RWPE2 (cell line): ENCODE measurements around the gene TNFRSF1A.
"Not testable (repeated sequence)": the region's sequence is repeated elsewhere in the genome, so short reads cannot be mapped to it uniquely, and the experiment has no call there.

Experiments
- ATAC-seq: fragments of 200-7000 bp; cut with Tn5 transposase; 3 replicates; pipeline ENCODE4 v1.9.1; 2021; ENCODE audit warnings: low read depth
- DNase-seq: peaks from one replicate; pipeline ENCODE4 v3.0.0-alpha.2; 2020; ENCODE audit warnings: low spot score
- H3K27ac ChIP-seq: fragments of 450-650 bp; 2 replicates; pipeline ENCODE4 v1.5.1; 2017; ENCODE audit warnings: mild to moderate bottlenecking; ENCODE audit not compliant: poor library complexity, severe bottlenecking
- H3K27me3 ChIP-seq: fragments of 250-450 bp; sonication (Bioruptor Pico); 2 replicates; pipeline ENCODE4 v1.5.1; 2021; ENCODE audit warnings: mild to moderate bottlenecking, moderate library complexity; ENCODE audit not compliant: insufficient read depth, poor library complexity, severe bottlenecking
- H3K36me3 ChIP-seq: fragments of 250-450 bp; sonication (Bioruptor Pico); 2 replicates; pipeline ENCODE4 v1.5.1; 2020; ENCODE audit warnings: low read depth, mild to moderate bottlenecking, moderate library complexity
- H3K4me1 ChIP-seq: fragments of 250-450 bp; sonication (Bioruptor Pico); 2 replicates; pipeline ENCODE4 v1.5.1; 2021; ENCODE audit warnings: mild to moderate bottlenecking, moderate library complexity; ENCODE audit not compliant: insufficient read depth, poor library complexity, severe bottlenecking
- H3K4me3 ChIP-seq: fragments of 250-450 bp; sonication (Bioruptor Pico); 2 replicates; pipeline ENCODE4 v1.5.1; 2021; ENCODE audit warnings: mild to moderate bottlenecking, moderate library complexity; ENCODE audit not compliant: severe bottlenecking
- H3K9me3 ChIP-seq: fragments of 250-450 bp; sonication (Bioruptor Pico); 2 replicates; pipeline ENCODE4 v1.5.1; 2021; ENCODE audit warnings: mild to moderate bottlenecking, moderate library complexity; ENCODE audit not compliant: severe bottlenecking
- TF ChIP-seq, protein P1 (sequence below): fragments of 450-650 bp; IDR thresholded peaks from one replicate; pipeline ENCODE4 v1.5.1; 2017; ENCODE audit warnings: mild to moderate bottlenecking, moderate library complexity; ENCODE audit not compliant: poor library complexity, severe bottlenecking

TNFRSF1A gene

DNA sequence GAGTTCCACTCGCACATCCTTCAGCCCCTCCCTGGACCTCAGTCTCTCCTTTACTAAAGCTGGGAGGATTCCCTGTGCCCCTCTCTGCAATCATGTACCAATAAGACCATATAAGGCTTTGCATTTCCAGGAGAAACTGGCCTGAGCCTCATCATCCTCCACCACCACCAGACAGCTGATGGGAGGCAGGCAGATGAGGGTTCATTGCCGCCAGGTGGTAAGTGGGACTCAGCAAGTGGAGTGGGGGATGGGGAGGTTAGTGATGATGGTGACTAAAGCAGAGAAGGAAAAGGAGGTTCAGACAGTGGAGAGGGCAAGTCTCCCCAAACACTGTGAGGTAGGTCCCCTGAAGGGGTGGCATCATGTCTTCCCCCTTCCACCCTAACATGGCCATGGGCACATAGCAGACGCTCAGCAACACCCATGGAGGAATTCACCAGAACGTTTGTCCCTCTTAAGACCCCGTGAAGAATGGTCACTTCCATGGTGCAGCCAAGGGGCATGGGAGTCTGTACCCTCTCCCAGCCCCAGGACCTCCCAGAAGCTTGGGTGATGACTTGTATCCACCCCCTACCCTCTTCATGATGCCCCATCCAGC lies 4.5 kb upstream of the TNFRSF1A start:
- no peak for DNase-seq
- no peaks in the 10 kb centered on the region for H3K27me3 ChIP-seq
- no peak for ATAC-seq
- H3K36me3 ChIP-seq, result peaks cover 47% of the 10 kb centered on the region
- no peak overlapping the region for H3K4me3 ChIP-seq
- peaks cover 33% of the 10 kb centered on the region for H3K4me1 ChIP-seq
- no peaks in the 10 kb centered on the region for H3K9me3 ChIP-seq
- TF ChIP-seq, protein P1, sequence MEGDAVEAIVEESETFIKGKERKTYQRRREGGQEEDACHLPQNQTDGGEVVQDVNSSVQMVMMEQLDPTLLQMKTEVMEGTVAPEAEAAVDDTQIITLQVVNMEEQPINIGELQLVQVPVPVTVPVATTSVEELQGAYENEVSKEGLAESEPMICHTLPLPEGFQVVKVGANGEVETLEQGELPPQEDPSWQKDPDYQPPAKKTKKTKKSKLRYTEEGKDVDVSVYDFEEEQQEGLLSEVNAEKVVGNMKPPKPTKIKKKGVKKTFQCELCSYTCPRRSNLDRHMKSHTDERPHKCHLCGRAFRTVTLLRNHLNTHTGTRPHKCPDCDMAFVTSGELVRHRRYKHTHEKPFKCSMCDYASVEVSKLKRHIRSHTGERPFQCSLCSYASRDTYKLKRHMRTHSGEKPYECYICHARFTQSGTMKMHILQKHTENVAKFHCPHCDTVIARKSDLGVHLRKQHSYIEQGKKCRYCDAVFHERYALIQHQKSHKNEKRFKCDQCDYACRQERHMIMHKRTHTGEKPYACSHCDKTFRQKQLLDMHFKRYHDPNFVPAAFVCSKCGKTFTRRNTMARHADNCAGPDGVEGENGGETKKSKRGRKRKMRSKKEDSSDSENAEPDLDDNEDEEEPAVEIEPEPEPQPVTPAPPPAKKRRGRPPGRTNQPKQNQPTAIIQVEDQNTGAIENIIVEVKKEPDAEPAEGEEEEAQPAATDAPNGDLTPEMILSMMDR, result no peak
- H3K27ac ChIP-seq, result peak overlapping the region; percentile 97

- no peak overlapping the region for H3K4me3 ChIP-seq
- H3K27me3 ChIP-seq, result no peaks in the 10 kb centered on the region
- H3K27ac ChIP-seq, result peak overlapping the region; percentile 97
- peaks cover 40% of the 10 kb centered on the region for H3K36me3 ChIP-seq
- ATAC-seq, result peak; percentile 32
- TF ChIP-seq, protein P1, result no peak
- peaks cover 33% of the 10 kb centered on the region for H3K4me1 ChIP-seq
- no peaks in the 10 kb centered on the region for H3K9me3 ChIP-seq
- no peak for DNase-seq
These were observed 3.6 kb upstream of the TNFRSF1A start for GRCh38 chr12:6345319-6346091.

DNA sequence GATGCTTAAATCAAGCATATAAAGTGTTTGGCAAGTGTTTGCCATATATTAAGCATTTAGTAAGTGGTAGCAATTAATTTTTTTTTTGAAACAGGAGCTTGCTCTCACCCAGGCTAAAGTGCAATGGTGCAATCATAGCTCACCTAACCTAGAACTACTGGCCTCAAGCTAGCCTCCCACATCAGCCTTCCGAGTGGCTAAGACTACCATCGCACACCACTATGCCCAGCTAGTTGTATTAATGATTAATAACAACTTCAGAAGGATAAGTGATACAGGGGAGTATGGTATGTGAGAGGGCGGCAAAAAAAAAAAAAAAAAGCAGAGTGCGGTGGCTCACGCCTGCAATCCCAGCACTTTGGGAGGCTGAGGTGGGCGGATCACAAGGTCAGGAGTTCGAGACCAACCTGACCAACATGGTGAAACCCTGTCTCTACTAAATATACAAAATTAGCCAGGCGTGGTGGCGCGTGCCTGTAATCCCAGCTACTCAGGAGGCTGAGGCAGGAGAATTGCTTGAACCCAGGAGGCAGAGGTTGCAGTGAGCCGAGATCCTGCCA lies 2.3 kb upstream of the TNFRSF1A start:
- not testable (repeated sequence) for ATAC-seq, H3K4me3 ChIP-seq, DNase-seq, H3K27me3 ChIP-seq, H3K9me3 ChIP-seq
- H3K36me3 ChIP-seq, result peaks cover 40% of the 10 kb centered on the region
- H3K27ac ChIP-seq, result peak overlapping the region; percentile 97
- peaks cover 41% of the 10 kb centered on the region for H3K4me1 ChIP-seq

- no peak overlapping the region for H3K4me3 ChIP-seq
- H3K36me3 ChIP-seq, result peaks cover 36% of the 10 kb centered on the region
- H3K27ac ChIP-seq, result peak overlapping the region; percentile 97
- H3K27me3 ChIP-seq, result no peaks in the 10 kb centered on the region
- no peak for ATAC-seq
- peaks cover 47% of the 10 kb centered on the region for H3K4me1 ChIP-seq
- no peaks in the 10 kb centered on the region for H3K9me3 ChIP-seq
- TF ChIP-seq, protein P1, result no peak
- DNase-seq, result no peak
These were observed 1.6 kb upstream of the TNFRSF1A start for GRCh38 chr12:6343518-6343917.

GRCh38 chr12:6342140-6342889 lies 439 bp upstream of the TNFRSF1A start:
- Histone ChIP-seq H3K27me3 (no peaks in the 10 kb centered on the region), H3K4me3 (peak overlapping the region; percentile 92), H3K9me3 (no peaks in the 10 kb centered on the region), H3K36me3 (peaks cover 28% of the 10 kb centered on the region), H3K27ac (peak overlapping the region; percentile 97), H3K4me1 (peaks cover 58% of the 10 kb centered on the region)
- TF ChIP-seq, protein P1, result no peak
- DNase-seq (no peak), ATAC-seq (no peak)
